Lower leg skin (tissue), 4 donors: Measurements from ENCODE around the gene PSMD5. TPM values are rescaled to one million over a fixed set of nuclear protein-coding genes. Genes with fewer than 3 reads are reported as not detected.

Experiments
- DNase-seq, 2 donors: peaks; one replicate each; pipeline ENCODE4 v3.0.0-alpha.2; 2019; ENCODE audit warnings: low spot score in 2 of 2
- H3K4me3 ChIP-seq: fragments of 200-600 bp; sonication (generic); 2 replicates; pipeline ENCODE4 v1.5.1; 2017; ENCODE audit warnings: mild to moderate bottlenecking, low read depth; ENCODE audit not compliant: poor library complexity, severe bottlenecking
- POLR2A ChIP-seq, 2 donors: fragments of 450-650 bp; IDR thresholded peaks; one replicate each; pipeline ENCODE4 v1.6.1; 2016 to 2017; ENCODE audit warnings: antibody characterized with exemption in 2 of 2, mild to moderate bottlenecking in 1 of 2, moderate library complexity in 1 of 2
- WGBS, 2 donors: methylation state at CpG; one replicate each; pipeline ENCODE4 v1.1.5; 2018; 5-methylcytosine and 5-hydroxymethylcytosine counted together
- intact Hi-C: fragments of 100-400 bp; cut with DNase I; formaldehyde crosslinking; loops from one replicate; pipeline ENCODE4 v1.15.0; 2023; ENCODE audit warnings: low total_unique reads
- total RNA-seq, 4 donors: library from RNA; depleted of rRNA; stranded (reverse); fragments of >200 nt; gene quantifications; one replicate each; pipeline ENCODE4 v1.1.0, GENCODE V29; 2016
- TF ChIP-seq, protein P1 (sequence below), 3 donors: fragments of 450-650 bp; IDR thresholded peaks; one replicate each; pipeline ENCODE4 v1.5.1; 2016; ENCODE audit warnings: antibody characterized with exemption in 3 of 3, mild to moderate bottlenecking in 3 of 3, moderate library complexity in 2 of 3

Gene PSMD5
- total RNA-seq, 4 donors from 2014 or later, result 30.1 to 63.7 (median 33.9) TPM

DNA sequence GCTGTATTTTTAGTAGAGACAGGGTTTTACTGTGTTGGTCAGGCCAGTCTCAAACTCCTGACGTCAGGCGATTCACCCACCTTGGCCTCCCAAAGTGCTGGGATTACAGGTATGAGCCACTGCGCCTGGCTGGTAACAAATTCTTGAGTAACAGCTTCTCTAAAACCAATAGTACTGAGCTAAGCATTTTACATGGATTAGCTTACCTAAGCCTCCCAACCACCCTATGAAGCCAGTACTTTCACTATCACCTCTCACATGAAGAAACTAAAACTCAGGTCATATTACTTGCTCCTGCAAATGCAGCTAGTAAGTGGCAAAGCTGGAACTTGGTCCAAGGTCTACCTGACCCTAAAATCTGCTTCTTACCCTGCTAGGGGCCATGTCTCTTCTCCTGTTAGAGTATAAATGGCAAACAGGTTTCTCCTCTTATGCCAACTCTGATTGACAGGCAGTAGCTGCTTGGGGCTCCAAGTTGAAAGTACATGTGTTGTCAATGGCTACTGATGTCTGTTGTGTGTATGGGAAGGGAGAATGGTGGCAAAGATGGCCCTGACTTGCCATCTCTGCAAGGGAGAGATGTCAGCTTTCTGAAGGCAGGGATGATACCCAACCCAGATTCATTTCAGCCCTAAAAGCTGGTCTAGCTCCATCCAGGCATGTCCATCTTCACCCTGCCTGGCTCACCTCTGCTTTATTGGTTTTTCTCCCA lies 30.2 kb upstream of the PSMD5 start:
- intact Hi-C loops, result no loop called here
- 87 to 98% methylated on average over 3 of the region's 3 CpGs for WGBS, 2 donors

DNA sequence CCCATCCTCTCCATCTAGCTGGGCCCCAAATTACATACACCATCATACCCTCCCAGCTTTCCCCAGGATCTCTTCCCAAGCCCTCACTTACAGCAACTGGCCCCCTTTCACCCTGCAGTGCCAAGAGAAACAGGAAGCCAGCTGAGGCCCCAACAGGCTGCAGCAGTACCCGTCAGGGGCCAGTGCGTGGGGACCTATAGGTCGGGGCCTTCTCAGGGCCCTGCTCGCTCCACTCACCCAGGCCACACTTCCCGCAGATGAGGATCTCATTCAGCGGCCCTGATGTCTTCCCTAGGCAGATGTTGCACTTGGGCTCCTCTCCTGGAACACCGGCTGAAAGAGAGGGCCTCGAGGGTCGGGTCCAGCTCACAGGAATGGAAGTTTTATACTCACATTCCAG lies 27.5 kb upstream of the PSMD5 start:
- intact Hi-C loops, result no loop called here
- no peak for DNase-seq
- no peak overlapping the region for H3K4me3 ChIP-seq
- WGBS, 2 donors, result 88 to 92% methylated on average over 9 of the region's 9 CpGs
- TF ChIP-seq, protein P1, sequence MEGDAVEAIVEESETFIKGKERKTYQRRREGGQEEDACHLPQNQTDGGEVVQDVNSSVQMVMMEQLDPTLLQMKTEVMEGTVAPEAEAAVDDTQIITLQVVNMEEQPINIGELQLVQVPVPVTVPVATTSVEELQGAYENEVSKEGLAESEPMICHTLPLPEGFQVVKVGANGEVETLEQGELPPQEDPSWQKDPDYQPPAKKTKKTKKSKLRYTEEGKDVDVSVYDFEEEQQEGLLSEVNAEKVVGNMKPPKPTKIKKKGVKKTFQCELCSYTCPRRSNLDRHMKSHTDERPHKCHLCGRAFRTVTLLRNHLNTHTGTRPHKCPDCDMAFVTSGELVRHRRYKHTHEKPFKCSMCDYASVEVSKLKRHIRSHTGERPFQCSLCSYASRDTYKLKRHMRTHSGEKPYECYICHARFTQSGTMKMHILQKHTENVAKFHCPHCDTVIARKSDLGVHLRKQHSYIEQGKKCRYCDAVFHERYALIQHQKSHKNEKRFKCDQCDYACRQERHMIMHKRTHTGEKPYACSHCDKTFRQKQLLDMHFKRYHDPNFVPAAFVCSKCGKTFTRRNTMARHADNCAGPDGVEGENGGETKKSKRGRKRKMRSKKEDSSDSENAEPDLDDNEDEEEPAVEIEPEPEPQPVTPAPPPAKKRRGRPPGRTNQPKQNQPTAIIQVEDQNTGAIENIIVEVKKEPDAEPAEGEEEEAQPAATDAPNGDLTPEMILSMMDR (IDR thresholded peaks at IDR 0.05), result no peak
- no peak for TF ChIP-seq POLR2A (IDR thresholded peaks at IDR 0.05)

More for the DNA sequence above, 30.2 kb upstream of the PSMD5 start:
- no peak for TF ChIP-seq POLR2A (IDR thresholded peaks at IDR 0.05)
- TF ChIP-seq, protein P1 (IDR thresholded peaks at IDR 0.05), result no peak
- DNase-seq, result no peak
- H3K4me3 ChIP-seq, result no peak overlapping the region

DNA sequence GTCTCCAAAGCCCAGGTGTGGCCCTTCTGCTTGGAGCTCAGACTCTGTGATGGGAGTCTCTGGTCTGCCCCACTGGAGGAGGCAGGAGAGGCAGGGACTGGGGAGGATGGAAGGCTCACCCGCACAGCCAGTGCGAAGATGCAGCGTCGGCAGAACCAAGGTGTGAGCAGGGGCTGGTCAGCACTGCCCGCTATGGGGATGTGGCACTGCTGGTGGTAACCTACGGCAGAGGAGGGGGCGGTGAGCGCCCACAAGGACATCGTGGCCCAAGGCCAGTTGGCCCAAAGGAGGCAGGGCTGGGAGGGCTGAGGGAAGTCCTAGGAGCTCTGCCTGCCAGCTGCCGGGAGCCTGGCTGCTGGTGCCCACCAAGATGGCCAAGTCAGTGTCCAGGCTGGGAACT lies 27.0 kb upstream of the PSMD5 start:
- H3K4me3 ChIP-seq, result no peak overlapping the region
- intact Hi-C loops, result loop anchor here (5.0 kb wide), 1 partner anchor 68 kb away; no protein-coding TSS in a partner anchor
- DNase-seq, result peak in 1 of 2 donors; percentile 88
- no peak for TF ChIP-seq POLR2A (IDR thresholded peaks at IDR 0.05)
- TF ChIP-seq, protein P1 (IDR thresholded peaks at IDR 0.05), result no peak
- WGBS, 2 donors, result 87 to 89% methylated on average over 10 of the region's 10 CpGs

DNA sequence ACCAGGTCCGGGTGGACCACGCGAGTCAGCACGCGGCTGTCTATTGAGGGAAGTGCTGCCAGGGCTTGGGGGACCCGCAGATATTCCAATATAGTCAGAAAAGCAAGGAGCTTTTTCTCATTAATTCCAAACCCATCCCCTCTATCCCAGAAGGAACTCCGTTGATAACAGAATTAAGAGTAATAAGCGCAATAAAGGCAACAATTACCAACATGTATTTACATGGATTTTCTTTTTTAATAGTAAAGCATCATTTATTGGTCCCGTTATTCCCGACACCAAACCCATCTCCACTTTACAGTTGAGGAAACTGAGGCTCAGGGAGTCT lies 26.6 kb upstream of the PSMD5 start:
- H3K4me3 ChIP-seq, result peak overlapping the region; percentile 21
- intact Hi-C loops, result loop anchor here (5.0 kb wide), 1 partner anchor 68 kb away; no protein-coding TSS in a partner anchor
- no peak for DNase-seq
- TF ChIP-seq, protein P1 (IDR thresholded peaks at IDR 0.05), result no peak
- TF ChIP-seq POLR2A (IDR thresholded peaks at IDR 0.05), result no peak
- 26 to 30% methylated on average over 10 of the region's 10 CpGs for WGBS, 2 donors

DNA sequence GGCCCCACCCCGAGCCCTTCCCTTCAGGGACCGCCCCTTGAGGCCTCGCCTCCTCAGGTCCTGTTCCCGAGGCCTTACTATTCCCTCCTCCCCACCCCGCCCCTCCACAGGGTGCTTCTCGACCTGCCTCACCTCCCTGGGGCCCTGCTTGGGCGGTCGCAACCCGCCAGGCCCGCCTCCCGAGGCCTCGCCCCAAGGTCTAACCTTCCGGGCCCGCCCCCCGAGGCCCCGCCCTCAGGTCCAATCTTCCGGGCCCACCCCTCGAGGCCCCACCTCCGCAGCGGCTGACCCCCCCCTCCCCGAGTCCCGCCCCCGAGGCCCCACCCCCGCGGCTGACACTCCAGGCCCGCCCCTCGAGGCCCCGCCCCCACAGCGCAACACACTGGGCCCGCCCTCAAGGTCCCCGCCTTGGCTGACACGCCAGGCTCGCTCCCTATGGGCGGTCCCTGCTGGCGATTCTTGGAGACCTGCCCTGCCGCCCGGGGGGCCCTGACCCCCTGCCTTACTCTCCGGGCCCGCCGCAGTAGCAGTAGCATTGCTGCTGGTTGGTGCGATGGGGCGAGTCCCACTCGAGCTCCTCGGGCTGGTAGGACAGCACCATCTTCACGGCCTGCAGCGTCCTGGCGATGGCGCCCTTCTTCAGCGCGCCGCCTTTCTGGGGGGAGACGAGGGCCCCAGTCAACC lies 26.1 kb upstream of the PSMD5 start:
- DNase-seq, result peak; percentile 95 to 99
- intact Hi-C loops, result loop anchor here (5.0 kb wide), 1 partner anchor 68 kb away; no protein-coding TSS in a partner anchor
- TF ChIP-seq, protein P1 (IDR thresholded peaks at IDR 0.05), result no peak
- TF ChIP-seq POLR2A (IDR thresholded peaks at IDR 0.05), result no peak
- peak overlapping the region; percentile 21 for H3K4me3 ChIP-seq
- WGBS, 2 donors, result 8 to 9% methylated on average over 23 to 31 of the region's 52 CpGs
